Colonic mucosa (tissue), 4 donors: ENCODE results near the gene PIGM. TPM values are rescaled to one million over a fixed set of nuclear protein-coding genes. Genes with fewer than 3 reads are reported as not detected.
A peak's percentile ranks its signal among the peaks of the same experiment; 100 is the strongest.

Source experiments
- DNase-seq: peaks from one replicate; pipeline ENCODE4 v3.0.0-alpha.2; 2020
- H3K27ac ChIP-seq: fragments of 200-600 bp; one replicate; pipeline ENCODE4 v1.8.0; 2021
- H3K27me3 ChIP-seq: fragments of 200-600 bp; one replicate; pipeline ENCODE4 v1.8.0; 2021
- H3K36me3 ChIP-seq: fragments of 200-600 bp; one replicate; pipeline ENCODE4 v1.8.0; 2021
- H3K4me1 ChIP-seq: fragments of 200-600 bp; one replicate; pipeline ENCODE4 v1.8.0; 2021; ENCODE audit warnings: mild to moderate bottlenecking
- H3K4me3 ChIP-seq: fragments of 200-600 bp; one replicate; pipeline ENCODE4 v1.8.0; 2021
- H3K9ac ChIP-seq, 2 donors: one replicate each; pipeline ENCODE4 v1.7.0; 2013; ENCODE audit warnings: control low read depth in 2 of 2, low read depth in 2 of 2, low read length in 2 of 2
- H3K9me3 ChIP-seq: fragments of 200-600 bp; one replicate; pipeline ENCODE4 v1.8.0; 2021
- CTCF ChIP-seq: fragments of 200-600 bp; IDR thresholded peaks from one replicate; pipeline ENCODE4 v1.8.0; 2022; ENCODE audit warnings: antibody characterized with exemption, mild to moderate bottlenecking
- intact Hi-C: fragments of 100-400 bp; cut with DNase I; formaldehyde crosslinking; loops from one replicate; pipeline ENCODE4 v1.14.1; 2022
- total RNA-seq, 2 donors: library from RNA; stranded (reverse); fragmentation: NEBNext Ultra II Directional in 1 of 2; extraction: Animal tissue kit (Norgen Biotek cat#: 25700) in 1 of 2; gene quantifications; one replicate each; pipeline ENCODE4 v1.2.1, GENCODE V29; 2021
- donor health status: healthy.
- donor health status: DM: no; HTN: no; CAD: no.
- donor health status: DM: no; HTN: no; CAD: no.

Gene PIGM
- total RNA-seq, 2 donors from 2014 or later = 4.0 to 6.2 TPM

GRCh38 chr1:159986093-159986492 lies 45.7 kb downstream of the PIGM start:
- Histone ChIP-seq H3K4me3 (no peak overlapping the region), H3K36me3 (no peaks in the 10 kb centered on the region), H3K9me3 (no peaks in the 10 kb centered on the region), H3K27ac (no peak overlapping the region), H3K9ac (no peak overlapping the region), H3K27me3 (no peaks in the 10 kb centered on the region), H3K4me1 (no peaks in the 10 kb centered on the region)
- peak; percentile 6 for DNase-seq
- TF ChIP-seq CTCF = no peak
- intact Hi-C loops = no loop called here

- H3K9ac ChIP-seq = no peak overlapping the region
- H3K27me3 ChIP-seq = no peaks in the 10 kb centered on the region
- H3K27ac ChIP-seq = no peak overlapping the region
- H3K9me3 ChIP-seq = no peaks in the 10 kb centered on the region
- H3K36me3 ChIP-seq = no peaks in the 10 kb centered on the region
- intact Hi-C loops = no loop called here
- no peak overlapping the region for H3K4me3 ChIP-seq
- H3K4me1 ChIP-seq = no peaks in the 10 kb centered on the region
- TF ChIP-seq CTCF = no peak
- peak; percentile 4 for DNase-seq
Observed at GRCh38 chr1:159985473-159985872, 46.3 kb downstream of the PIGM start.

GRCh38 chr1:159983681-159984080 lies 48.1 kb downstream of the PIGM start:
- TF ChIP-seq CTCF = no peak
- Histone ChIP-seq H3K27ac (no peak overlapping the region), H3K4me3 (no peak overlapping the region), H3K27me3 (no peaks in the 10 kb centered on the region), H3K9me3 (no peaks in the 10 kb centered on the region), H3K4me1 (no peaks in the 10 kb centered on the region), H3K36me3 (no peaks in the 10 kb centered on the region), H3K9ac (no peak overlapping the region)
- intact Hi-C loops = no loop called here
- peak; percentile 5 for DNase-seq

- Histone ChIP-seq H3K27me3 (no peaks in the 10 kb centered on the region), H3K4me1 (no peaks in the 10 kb centered on the region), H3K9ac (no peak overlapping the region), H3K4me3 (no peak overlapping the region), H3K36me3 (no peaks in the 10 kb centered on the region), H3K9me3 (no peaks in the 10 kb centered on the region), H3K27ac (no peak overlapping the region)
- DNase-seq = peak; percentile 4
- TF ChIP-seq CTCF = no peak
- intact Hi-C loops = no loop called here
Observed at GRCh38 chr1:159982280-159982679, 49.5 kb downstream of the PIGM start.

- TF ChIP-seq CTCF = no peak
- Histone ChIP-seq H3K27me3 (no peaks in the 10 kb centered on the region), H3K36me3 (no peaks in the 10 kb centered on the region), H3K4me3 (no peak overlapping the region), H3K9ac (no peak overlapping the region), H3K9me3 (no peaks in the 10 kb centered on the region), H3K4me1 (no peaks in the 10 kb centered on the region), H3K27ac (no peak overlapping the region)
- DNase-seq = peak; percentile 10
- intact Hi-C loops = no loop called here
Observed at GRCh38 chr1:159981351-159982055, 50.3 kb downstream of the PIGM start.
